OCI-LY3 (cell line): Measurements from ENCODE around the gene PARD3.

Source experiments
- H2AFZ ChIP-seq: fragments of 200-600, 300-600 bp; shearing (Covaris generic); 2 replicates; pipeline ENCODE4 v1.6.0; 2014; ENCODE audit warnings: antibody characterized with exemption, low read depth, low read length
- H3K27ac ChIP-seq: fragments of 200-600, 300-600 bp; sonication (generic); 2 replicates; pipeline ENCODE4 v1.5.1; 2014; ENCODE audit warnings: mild to moderate bottlenecking, low read length, moderate library complexity, mixed read lengths
- H3K27me3 ChIP-seq: fragments of 200-600, 300-600 bp; sonication (generic); 2 replicates; pipeline ENCODE4 v1.6.1; 2014; ENCODE audit warnings: low read depth, low read length, mixed read lengths
- H3K36me3 ChIP-seq: fragments of 200-600, 300-600 bp; sonication (generic); replicated peaks from 2 replicates; pipeline ENCODE3; 2014; ENCODE audit warnings: low read depth, low read length, mixed read lengths
- H3K4me1 ChIP-seq: fragments of 300-600, 200-600 bp; sonication (generic); 2 replicates; pipeline ENCODE4 v1.6.1; 2014; ENCODE audit warnings: low read length, mixed read lengths
- H3K4me2 ChIP-seq: fragments of 200-600, 300-600 bp; sonication (generic); 2 replicates; pipeline ENCODE4 v1.6.1; 2014; ENCODE audit warnings: low read length, mixed read lengths
- H3K4me3 ChIP-seq: fragments of 300-600, 200-600 bp; sonication (generic); 2 replicates; pipeline ENCODE4 v1.5.1; 2014; ENCODE audit warnings: antibody characterized with exemption, mild to moderate bottlenecking, low read length, moderate library complexity
- H3K79me2 ChIP-seq: fragments of 300-600, 200-600 bp; shearing (Covaris generic); 2 replicates; pipeline ENCODE4 v1.6.1; 2014; ENCODE audit warnings: mild to moderate bottlenecking, low read length, mixed read lengths
- H3K9ac ChIP-seq: fragments of 300-600, 200-600 bp; shearing (Covaris generic); 2 replicates; pipeline ENCODE4 v1.6.0; 2014; ENCODE audit warnings: mild to moderate bottlenecking, low read length, moderate library complexity
- H3K9me3 ChIP-seq: fragments of 200-600, 300-600 bp; shearing (Covaris generic); 2 replicates; pipeline ENCODE4 v1.6.1; 2014; ENCODE audit warnings: low read length, mixed read lengths; ENCODE audit not compliant: insufficient read depth
- H4K20me1 ChIP-seq: fragments of 200-600, 300-600 bp; sonication (generic); 2 replicates; pipeline ENCODE4 v1.6.1; 2016; ENCODE audit warnings: low read length, mixed read lengths; ENCODE audit not compliant: insufficient read depth
- CTCF ChIP-seq: fragments of 200-600, 300-600 bp; sonication (generic); IDR thresholded peaks from 2 replicates; pipeline ENCODE4 v1.5.1; 2014; ENCODE audit warnings: antibody characterized with exemption, low read length, low read depth
- EZH2phosphoT487 ChIP-seq: fragments of 200-600 bp; shearing (Covaris generic); IDR thresholded peaks from 2 replicates; pipeline ENCODE4 v1.6.1; 2018; ENCODE audit warnings: antibody characterized with exemption, mixed run types, low read depth

Gene PARD3

GRCh38 chr10:34656661-34657060, 158.4 kb downstream of the PARD3 start:
- no peaks in the 10 kb centered on the region for H3K27me3 ChIP-seq
- H3K79me2 ChIP-seq, result no peaks in the 10 kb centered on the region
- H2AFZ ChIP-seq, result no peak overlapping the region
- H4K20me1 ChIP-seq, result no peaks in the 10 kb centered on the region
- no peak overlapping the region for H3K4me2 ChIP-seq
- H3K9ac ChIP-seq, result no peak overlapping the region
- no peaks in the 10 kb centered on the region for H3K36me3 ChIP-seq
- no peak overlapping the region for H3K27ac ChIP-seq
- no peaks in the 10 kb centered on the region for H3K9me3 ChIP-seq
- H3K4me3 ChIP-seq, result no peak overlapping the region
- no peak for TF ChIP-seq EZH2phosphoT487
- TF ChIP-seq CTCF, result no peak
- H3K4me1 ChIP-seq, result no peaks in the 10 kb centered on the region

- Histone ChIP-seq H3K27ac (no peak overlapping the region), H3K4me2 (peak overlapping the region; percentile 48), H3K9me3 (no peaks in the 10 kb centered on the region), H3K79me2 (no peaks in the 10 kb centered on the region), H3K9ac (no peak overlapping the region), H2AFZ (peak overlapping the region; percentile 86), H3K27me3 (no peaks in the 10 kb centered on the region), H4K20me1 (no peaks in the 10 kb centered on the region), H3K4me3 (peak overlapping the region; percentile 52), H3K4me1 (no peaks in the 10 kb centered on the region), H3K36me3 (no peaks in the 10 kb centered on the region)
- no peak for TF ChIP-seq EZH2phosphoT487
- peak; percentile 54 for TF ChIP-seq CTCF
Measured at GRCh38 chr10:34655286-34656170, 159.6 kb downstream of the PARD3 start.

- H3K4me1 ChIP-seq, result no peaks in the 10 kb centered on the region
- no peaks in the 10 kb centered on the region for H4K20me1 ChIP-seq
- TF ChIP-seq CTCF, result no peak
Measured at GRCh38 chr10:34654211-34654610, 160.9 kb downstream of the PARD3 start.

GRCh38 chr10:34653530-34653929, 161.6 kb downstream of the PARD3 start:
- H3K9me3 ChIP-seq, result no peaks in the 10 kb centered on the region
- no peaks in the 10 kb centered on the region for H3K4me1 ChIP-seq
- no peaks in the 10 kb centered on the region for H3K79me2 ChIP-seq

More at GRCh38 chr10:34654211-34654610, 160.9 kb downstream of the PARD3 start:
- Histone ChIP-seq H3K4me3 (no peak overlapping the region), H3K9me3 (no peaks in the 10 kb centered on the region), H3K27ac (no peak overlapping the region), H3K9ac (no peak overlapping the region), H3K4me2 (no peak overlapping the region), H3K27me3 (no peaks in the 10 kb centered on the region), H3K79me2 (no peaks in the 10 kb centered on the region), H2AFZ (no peak overlapping the region), H3K36me3 (no peaks in the 10 kb centered on the region)

More at GRCh38 chr10:34653530-34653929, 161.6 kb downstream of the PARD3 start:
- no peak for TF ChIP-seq CTCF
- no peak for TF ChIP-seq EZH2phosphoT487
- H3K9ac ChIP-seq, result no peak overlapping the region
- no peaks in the 10 kb centered on the region for H4K20me1 ChIP-seq
- no peak overlapping the region for H3K4me2 ChIP-seq
- no peaks in the 10 kb centered on the region for H3K27me3 ChIP-seq
- H2AFZ ChIP-seq, result no peak overlapping the region
- H3K4me3 ChIP-seq, result no peak overlapping the region
- H3K27ac ChIP-seq, result no peak overlapping the region
- no peaks in the 10 kb centered on the region for H3K36me3 ChIP-seq
